GM18868 (cell line): ENCODE measurements around the gene SNRNP35.
"Not testable (repeated sequence)": the region's sequence is repeated elsewhere in the genome, so short reads cannot be mapped to it uniquely, and the experiment has no call there.

ENCODE experiments used
- ATAC-seq: cut with Tn5 transposase; IDR thresholded peaks from one replicate; pipeline ENCODE4 v1.9.1; 2021; ENCODE audit warnings: mild to moderate bottlenecking, moderate library complexity; ENCODE audit not compliant: unreplicated experiment

SNRNP35 gene

GRCh38 chr12:123487428-123487827 lies 29.5 kb downstream of the SNRNP35 start:
- no peak for ATAC-seq

GRCh38 chr12:123488539-123489230 lies 30.7 kb downstream of the SNRNP35 start:
- ATAC-seq = no peak

DNA sequence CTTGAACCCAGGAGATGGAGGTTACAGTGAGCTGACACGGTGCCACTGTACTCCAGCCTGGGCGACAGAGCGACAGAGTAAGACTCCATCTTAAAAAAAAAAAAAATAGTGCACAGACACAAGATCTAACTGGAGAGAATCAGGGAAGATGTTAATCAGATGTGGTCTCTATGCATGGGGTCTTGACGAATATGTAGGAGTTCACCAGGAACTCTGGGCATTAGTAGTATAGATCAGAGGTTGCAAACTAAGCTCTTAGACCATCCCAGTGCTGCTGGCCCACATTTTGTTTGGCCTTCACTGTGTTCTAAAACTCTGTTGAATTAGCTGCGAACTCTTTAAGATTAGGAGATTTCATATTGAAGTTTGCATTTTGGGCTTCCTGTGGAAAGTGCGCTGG lies 31.6 kb downstream of the SNRNP35 start:
- ATAC-seq = no peak

- ATAC-seq = no peak
Measured at GRCh38 chr12:123490089-123490488, 32.1 kb downstream of the SNRNP35 start.

GRCh38 chr12:123491056-123491455 lies 33.1 kb downstream of the SNRNP35 start:
- ATAC-seq = no peak

- no peak for ATAC-seq
Measured at GRCh38 chr12:123491481-123491880, 33.5 kb downstream of the SNRNP35 start.

- ATAC-seq = not testable (repeated sequence)
Measured at GRCh38 chr12:123492339-123493039, 34.5 kb downstream of the SNRNP35 start.

- ATAC-seq = no peak
Measured at GRCh38 chr12:123494124-123494851, 36.3 kb downstream of the SNRNP35 start.

DNA sequence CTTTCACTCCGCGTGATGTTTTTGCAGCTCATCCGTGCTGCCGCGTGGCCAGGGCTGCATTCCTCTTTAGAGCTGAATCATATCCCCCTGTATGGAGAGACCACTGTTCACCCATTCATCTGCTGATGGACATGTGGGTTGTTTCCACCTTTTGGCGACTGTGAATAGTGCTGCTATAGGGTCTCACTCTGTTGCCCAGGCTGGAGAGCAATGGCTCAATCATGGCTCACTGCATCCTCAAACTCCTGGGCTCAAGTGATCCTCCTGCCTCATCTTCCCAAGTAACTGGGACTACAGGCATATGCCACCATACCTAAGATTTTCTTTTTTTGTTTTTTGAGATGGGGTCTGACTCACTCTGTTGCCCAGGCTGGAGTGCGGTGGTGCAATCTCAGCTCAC lies 39.1 kb downstream of the SNRNP35 start:
- ATAC-seq = no peak

GRCh38 chr12:123498126-123498825 lies 40.3 kb downstream of the SNRNP35 start:
- ATAC-seq = no peak

- no peak for ATAC-seq
Measured at GRCh38 chr12:123499332-123499731, 41.4 kb downstream of the SNRNP35 start.

DNA sequence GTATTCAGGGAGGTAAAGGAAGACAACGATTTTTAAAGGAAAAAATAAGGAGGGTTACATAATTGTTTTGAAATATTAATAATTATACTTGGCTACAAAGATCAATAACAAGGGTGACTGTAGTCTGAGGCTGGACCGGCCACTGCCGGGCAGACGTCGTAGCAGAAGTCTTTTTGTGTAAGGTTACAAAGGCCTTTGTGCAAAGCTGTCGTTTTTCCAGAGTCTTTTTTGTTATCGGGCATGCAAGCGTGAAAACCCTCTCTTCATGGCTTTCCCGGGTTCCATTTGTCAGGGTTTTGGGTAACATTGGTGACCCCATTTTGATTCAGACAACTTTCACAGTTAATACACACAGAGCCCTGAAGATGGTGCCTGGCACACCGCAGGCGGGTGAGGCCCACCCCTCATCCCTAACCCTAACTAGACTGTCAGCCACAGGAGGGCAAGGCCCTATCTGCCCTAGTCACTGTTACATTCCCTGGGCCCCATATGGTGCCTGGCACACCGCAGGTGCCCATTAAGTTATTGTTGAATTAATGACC lies 44.3 kb downstream of the SNRNP35 start:
- ATAC-seq = no peak

GRCh38 chr12:123506059-123506842 lies 48.3 kb downstream of the SNRNP35 start:
- ATAC-seq = no peak

GRCh38 chr12:123506843-123507236 lies 48.9 kb downstream of the SNRNP35 start:
- ATAC-seq = no peak

- ATAC-seq = no peak
Measured at GRCh38 chr12:123512838-123513665, 55.1 kb downstream of the SNRNP35 start.

DNA sequence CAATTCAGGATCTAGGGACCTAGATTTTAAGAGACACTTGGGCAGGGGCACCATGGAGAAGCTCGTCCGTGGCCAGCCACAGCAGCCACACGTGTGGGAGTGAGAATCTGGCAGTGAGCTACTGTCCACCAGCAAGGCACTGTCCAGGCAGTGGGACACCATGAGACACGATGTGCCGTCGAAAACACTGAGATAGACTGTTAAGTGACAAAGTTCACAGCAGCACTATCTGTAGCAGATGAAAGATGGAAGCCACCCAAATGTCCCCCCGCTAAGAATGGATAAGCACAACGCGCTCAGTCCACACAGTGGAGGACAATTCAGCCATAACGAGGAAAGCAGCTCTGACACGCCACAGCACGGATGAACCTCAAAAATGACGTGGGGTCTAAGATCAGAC lies 55.9 kb downstream of the SNRNP35 start:
- ATAC-seq = no peak

DNA sequence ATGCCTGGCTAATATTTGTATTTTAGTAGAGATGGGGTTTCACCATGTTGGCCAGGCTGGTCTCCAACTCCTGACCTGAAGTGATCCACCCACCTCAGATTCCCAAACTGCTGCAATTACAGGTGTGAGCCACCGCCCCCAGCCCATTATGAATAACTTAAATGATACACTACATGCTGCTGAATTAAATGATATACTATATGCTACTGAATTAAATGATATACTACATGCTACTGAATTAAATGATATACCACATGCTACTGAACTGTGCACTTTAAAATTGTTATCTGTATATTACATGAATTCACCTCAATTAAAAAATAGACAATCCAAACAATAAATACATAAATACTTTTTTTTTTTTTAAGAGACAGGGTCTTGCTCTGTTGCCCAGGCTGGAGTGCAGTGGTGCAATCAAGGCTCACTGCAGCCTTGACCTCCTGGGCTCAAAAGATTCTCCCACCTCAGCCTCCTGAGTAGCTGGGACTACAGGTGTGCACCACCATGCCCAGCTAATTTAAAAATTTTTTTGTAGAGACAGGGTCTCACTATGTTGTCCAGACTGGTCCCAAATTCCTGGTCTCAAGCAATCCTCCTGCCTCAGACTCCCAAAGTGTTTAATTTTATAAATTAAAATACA lies 56.8 kb downstream of the SNRNP35 start:
- ATAC-seq = not testable (repeated sequence)

DNA sequence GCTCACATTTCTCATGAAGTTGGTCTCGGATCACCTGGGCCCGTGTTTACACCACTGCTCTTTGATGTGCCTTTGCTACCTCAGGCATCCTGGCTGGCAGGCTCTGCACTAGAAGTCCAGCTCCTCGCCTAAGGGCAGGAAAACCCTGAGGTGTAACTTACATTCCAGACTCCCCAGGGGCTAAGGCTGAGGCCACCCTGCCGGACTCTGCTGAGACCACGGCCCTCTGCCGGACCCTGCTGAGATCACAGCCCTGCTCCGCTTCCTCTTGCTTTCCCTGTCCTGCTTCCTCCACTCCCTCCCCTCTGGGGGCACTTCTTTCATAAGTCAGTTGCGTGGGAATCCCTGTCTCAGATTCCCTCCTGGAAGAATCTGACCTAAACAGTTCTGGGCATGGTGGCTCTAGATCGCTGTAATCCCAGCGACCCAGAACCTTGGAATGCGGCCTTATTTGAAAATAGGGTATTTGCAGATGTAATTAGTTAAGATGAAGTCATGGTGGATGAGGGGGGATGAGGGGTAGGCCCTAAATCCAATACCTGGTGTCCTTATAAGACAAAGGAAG lies 58.4 kb downstream of the SNRNP35 start:
- no peak for ATAC-seq
